Measurements from ENCODE around the gene DHX35.

GRCh38 chr20:38985060-38985459 lies 22.9 kb downstream of the DHX35 start:
- no peak for TF ChIP-seq CTCF (IDR thresholded peaks at IDR 0.05 in 2 of 3, conservative IDR thresholded peaks at IDR 0.05 in 1 of 3; ENCODE audit: borderline replicate concordance in 1 of 3, insufficient read depth in 1 of 3, low read depth in 2 of 3, low read length in 2 of 3)
- TF ChIP-seq YY1 (IDR thresholded peaks at IDR 0.05; ENCODE audit: extremely low read depth, insufficient replicate concordance, low read depth, low read length) = no peak
- no peak for TF ChIP-seq RAD21 (IDR thresholded peaks at IDR 0.05; ENCODE audit: low read depth)
- no peak for TF ChIP-seq FOSL1 (IDR thresholded peaks at IDR 0.05; ENCODE audit: low read depth)
- no peak for TF ChIP-seq REST (IDR thresholded peaks at IDR 0.05; ENCODE audit: low read depth)
- TF ChIP-seq SP1 (IDR thresholded peaks at IDR 0.05; ENCODE audit: low read depth) = no peak
- no peak for TF ChIP-seq JUND (IDR thresholded peaks at IDR 0.05)
- no peak for TF ChIP-seq EZH2 (IDR thresholded peaks at IDR 0.05)
- TF ChIP-seq EZH2phosphoT487 (IDR thresholded peaks at IDR 0.05; ENCODE audit: borderline replicate concordance) = no peak
- TF ChIP-seq, protein P1, sequence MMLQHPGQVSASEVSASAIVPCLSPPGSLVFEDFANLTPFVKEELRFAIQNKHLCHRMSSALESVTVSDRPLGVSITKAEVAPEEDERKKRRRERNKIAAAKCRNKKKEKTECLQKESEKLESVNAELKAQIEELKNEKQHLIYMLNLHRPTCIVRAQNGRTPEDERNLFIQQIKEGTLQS (IDR thresholded peaks at IDR 0.05) = no peak
- TF ChIP-seq ZNF274 (IDR thresholded peaks at IDR 0.05; ENCODE audit: low read depth, low read length) = no peak
- TF ChIP-seq POLR2A (IDR thresholded peaks at IDR 0.05; ENCODE audit: borderline replicate concordance, extremely low read depth, insufficient read depth, insufficient read length) = no peak

Measured in HCT116 (cell line).